ENCODE data around the gene HEXA. TPM values are rescaled to one million over a fixed set of nuclear protein-coding genes. Genes with fewer than 3 reads are reported as not detected.

HEXA gene
- polyA plus RNA-seq, 1 donor from 2014 or later, result 105 TPM

- Histone ChIP-seq H3K36me3 (ENCODE audit: insufficient read depth, low read length) (no peaks in the 10 kb centered on the region), H3F3A (ENCODE audit: insufficient read depth, low read length, poor library complexity, severe bottlenecking) (no peaks in the 10 kb centered on the region), H3K9ac (ENCODE audit: low read length) (no peak overlapping the region), H3K4me3 (ENCODE audit: low read length) (no peak overlapping the region), H4K20me1 (ENCODE audit: insufficient read depth) (no peaks in the 10 kb centered on the region), H3K9me3 (ENCODE audit: low read length) (no peaks in the 10 kb centered on the region), H3K4me2 (ENCODE audit: low read length) (no peak overlapping the region), H3K27me3 (ENCODE audit: insufficient read depth, low read depth, low read length) (peaks cover 18% of the 10 kb centered on the region), H3K27ac (ENCODE audit: low read length) (no peak overlapping the region), H3K9me2 (ENCODE audit: insufficient read depth, low read length) (no peaks in the 10 kb centered on the region), H3K79me2 (replicated peaks; ENCODE audit: insufficient read depth, low read length) (no peaks in the 10 kb centered on the region), H2AFZ (ENCODE audit: low read depth, low read length) (no peak overlapping the region)
- TF ChIP-seq EP300 (conservative IDR thresholded peaks at IDR 0.05; ENCODE audit: poor library complexity, severe bottlenecking) (no peak), RAD21 (conservative IDR thresholded peaks at IDR 0.05) (no peak), EZH2 (IDR thresholded peaks at IDR 0.05; ENCODE audit: borderline replicate concordance, insufficient read depth, low read length, poor library complexity, severe bottlenecking) (no peak), MXI1 (conservative IDR thresholded peaks at IDR 0.05; ENCODE audit: poor library complexity, severe bottlenecking) (no peak), POLR2AphosphoS5 (IDR thresholded peaks at IDR 0.05) (no peak), SMC3 (conservative IDR thresholded peaks at IDR 0.05; ENCODE audit: poor library complexity) (no peak), REST (IDR thresholded peaks at IDR 0.05; ENCODE audit: borderline replicate concordance) (no peak), TAF1 (IDR thresholded peaks at IDR 0.05; ENCODE audit: low read depth) (no peak)
- TF ChIP-seq, protein P1, sequence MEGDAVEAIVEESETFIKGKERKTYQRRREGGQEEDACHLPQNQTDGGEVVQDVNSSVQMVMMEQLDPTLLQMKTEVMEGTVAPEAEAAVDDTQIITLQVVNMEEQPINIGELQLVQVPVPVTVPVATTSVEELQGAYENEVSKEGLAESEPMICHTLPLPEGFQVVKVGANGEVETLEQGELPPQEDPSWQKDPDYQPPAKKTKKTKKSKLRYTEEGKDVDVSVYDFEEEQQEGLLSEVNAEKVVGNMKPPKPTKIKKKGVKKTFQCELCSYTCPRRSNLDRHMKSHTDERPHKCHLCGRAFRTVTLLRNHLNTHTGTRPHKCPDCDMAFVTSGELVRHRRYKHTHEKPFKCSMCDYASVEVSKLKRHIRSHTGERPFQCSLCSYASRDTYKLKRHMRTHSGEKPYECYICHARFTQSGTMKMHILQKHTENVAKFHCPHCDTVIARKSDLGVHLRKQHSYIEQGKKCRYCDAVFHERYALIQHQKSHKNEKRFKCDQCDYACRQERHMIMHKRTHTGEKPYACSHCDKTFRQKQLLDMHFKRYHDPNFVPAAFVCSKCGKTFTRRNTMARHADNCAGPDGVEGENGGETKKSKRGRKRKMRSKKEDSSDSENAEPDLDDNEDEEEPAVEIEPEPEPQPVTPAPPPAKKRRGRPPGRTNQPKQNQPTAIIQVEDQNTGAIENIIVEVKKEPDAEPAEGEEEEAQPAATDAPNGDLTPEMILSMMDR (IDR thresholded peaks at IDR 0.05; ENCODE audit: poor library complexity, severe bottlenecking), result no peak
Observed at GRCh38 chr15:72382146-72382545, 6.3 kb upstream of the HEXA start.

- Histone ChIP-seq H3K27me3 (ENCODE audit: insufficient read depth, low read depth, low read length) (peaks cover 18% of the 10 kb centered on the region), H3K9ac (ENCODE audit: low read length) (no peak overlapping the region), H3K79me2 (replicated peaks; ENCODE audit: insufficient read depth, low read length) (no peaks in the 10 kb centered on the region), H3K4me3 (ENCODE audit: low read length) (no peak overlapping the region), H2AFZ (ENCODE audit: low read depth, low read length) (no peak overlapping the region), H3K4me2 (ENCODE audit: low read length) (no peak overlapping the region), H4K20me1 (ENCODE audit: insufficient read depth) (no peaks in the 10 kb centered on the region), H3K36me3 (ENCODE audit: insufficient read depth, low read length) (no peaks in the 10 kb centered on the region), H3K9me2 (ENCODE audit: insufficient read depth, low read length) (no peaks in the 10 kb centered on the region), H3F3A (ENCODE audit: insufficient read depth, low read length, poor library complexity, severe bottlenecking) (no peaks in the 10 kb centered on the region), H3K9me3 (ENCODE audit: low read length) (no peaks in the 10 kb centered on the region), H3K27ac (ENCODE audit: low read length) (no peak overlapping the region)
- no peak for TF ChIP-seq RAD21 (conservative IDR thresholded peaks at IDR 0.05)
- TF ChIP-seq MXI1 (conservative IDR thresholded peaks at IDR 0.05; ENCODE audit: poor library complexity, severe bottlenecking), result no peak
- TF ChIP-seq, protein P1 (IDR thresholded peaks at IDR 0.05; ENCODE audit: poor library complexity, severe bottlenecking), result no peak
- TF ChIP-seq EP300 (conservative IDR thresholded peaks at IDR 0.05; ENCODE audit: poor library complexity, severe bottlenecking), result no peak
- no peak for TF ChIP-seq EZH2 (IDR thresholded peaks at IDR 0.05; ENCODE audit: borderline replicate concordance, insufficient read depth, low read length, poor library complexity, severe bottlenecking)
- no peak for TF ChIP-seq SMC3 (conservative IDR thresholded peaks at IDR 0.05; ENCODE audit: poor library complexity)
- TF ChIP-seq REST (IDR thresholded peaks at IDR 0.05; ENCODE audit: borderline replicate concordance), result no peak
- TF ChIP-seq POLR2AphosphoS5 (IDR thresholded peaks at IDR 0.05), result no peak
- TF ChIP-seq TAF1 (IDR thresholded peaks at IDR 0.05; ENCODE audit: low read depth), result no peak
Observed at GRCh38 chr15:72380743-72381142, 4.9 kb upstream of the HEXA start.

Measured in neural cell (in vitro differentiated cells).